Memory B cell (primary cell): Measurements from ENCODE around the gene KLK2.

ENCODE experiments used
- ATAC-seq: fragments of 150-1000 bp; cut with Tn5 transposase; 2 replicates; pipeline ENCODE4 v1.10.0; 2021; ENCODE audit warnings: low read depth, mild to moderate bottlenecking, moderate library complexity
- DNase-seq, 2 donors: peaks; one replicate each; pipeline ENCODE4 v3.0.0; 2022; ENCODE audit warnings: low spot score in 2 of 2
- H3K27ac Mint-ChIP-seq: one replicate; pipeline ENCODE4 v1.8.0; 2022; ENCODE audit warnings: mild to moderate bottlenecking, moderate library complexity, mixed read lengths
- H3K27me3 Mint-ChIP-seq: one replicate; pipeline ENCODE4 v1.8.0; 2022; ENCODE audit warnings: mixed read lengths
- H3K36me3 Mint-ChIP-seq: one replicate; pipeline ENCODE4 v1.8.0; 2022; ENCODE audit warnings: mild to moderate bottlenecking, mixed read lengths
- H3K4me1 Mint-ChIP-seq: one replicate; pipeline ENCODE4 v1.8.0; 2022; ENCODE audit warnings: mixed read lengths
- H3K4me3 Mint-ChIP-seq: one replicate; pipeline ENCODE4 v1.8.0; 2022; ENCODE audit warnings: mild to moderate bottlenecking, moderate library complexity, mixed read lengths
- H3K9me3 Mint-ChIP-seq: one replicate; pipeline ENCODE4 v1.8.0; 2022; ENCODE audit warnings: mixed read lengths

The KLK2 gene

GRCh38 chr19:50838239-50838638 is 35.0 kb upstream of the KLK2 start:
- peaks cover 17% of the 10 kb centered on the region for H3K4me1 Mint-ChIP-seq
- peak overlapping the region; percentile 84 for H3K27ac Mint-ChIP-seq
- H3K27me3 Mint-ChIP-seq = peaks cover 14% of the 10 kb centered on the region
- DNase-seq = no peak
- H3K36me3 Mint-ChIP-seq = peaks cover 3% of the 10 kb centered on the region
- H3K4me3 Mint-ChIP-seq = no peak overlapping the region
- ATAC-seq = peak; percentile 39
- peaks cover 5% of the 10 kb centered on the region for H3K9me3 Mint-ChIP-seq

GRCh38 chr19:50839712-50840655 is 33.3 kb upstream of the KLK2 start:
- H3K27me3 Mint-ChIP-seq = peaks cover 14% of the 10 kb centered on the region
- H3K4me3 Mint-ChIP-seq = no peak overlapping the region
- DNase-seq (no peak), ATAC-seq (no peak)
- peaks cover 17% of the 10 kb centered on the region for H3K4me1 Mint-ChIP-seq
- peaks cover 11% of the 10 kb centered on the region for H3K9me3 Mint-ChIP-seq
- H3K36me3 Mint-ChIP-seq = peaks cover 5% of the 10 kb centered on the region
- no peak overlapping the region for H3K27ac Mint-ChIP-seq

- ATAC-seq (no peak), DNase-seq (no peak)
- Mint-ChIP-seq H3K9me3 (peaks cover 13% of the 10 kb centered on the region), H3K27ac (no peak overlapping the region), H3K27me3 (peaks cover 7% of the 10 kb centered on the region), H3K36me3 (peaks cover 5% of the 10 kb centered on the region), H3K4me3 (no peak overlapping the region), H3K4me1 (peaks cover 5% of the 10 kb centered on the region)
Observed at GRCh38 chr19:50842130-50842529, 31.1 kb upstream of the KLK2 start.

GRCh38 chr19:50843205-50843604 is 30.0 kb upstream of the KLK2 start:
- peaks cover 2% of the 10 kb centered on the region for H3K4me1 Mint-ChIP-seq
- peaks cover 5% of the 10 kb centered on the region for H3K36me3 Mint-ChIP-seq
- DNase-seq (no peak), ATAC-seq (no peak)
- no peak overlapping the region for H3K4me3 Mint-ChIP-seq
- peaks cover 13% of the 10 kb centered on the region for H3K9me3 Mint-ChIP-seq
- peaks cover 4% of the 10 kb centered on the region for H3K27me3 Mint-ChIP-seq
- no peak overlapping the region for H3K27ac Mint-ChIP-seq

- no peak for ATAC-seq
- no peak for DNase-seq
- H3K9me3 Mint-ChIP-seq = peaks cover 13% of the 10 kb centered on the region
- peaks cover 5% of the 10 kb centered on the region for H3K36me3 Mint-ChIP-seq
- H3K4me3 Mint-ChIP-seq = no peak overlapping the region
- peaks cover 4% of the 10 kb centered on the region for H3K27me3 Mint-ChIP-seq
- H3K27ac Mint-ChIP-seq = no peak overlapping the region
- H3K4me1 Mint-ChIP-seq = no peaks in the 10 kb centered on the region
Observed at GRCh38 chr19:50843701-50844221, 29.5 kb upstream of the KLK2 start.

- ATAC-seq = no peak
- DNase-seq = no peak
- Mint-ChIP-seq H3K27me3 (peaks cover 6% of the 10 kb centered on the region), H3K4me3 (no peak overlapping the region), H3K36me3 (peaks cover 5% of the 10 kb centered on the region), H3K4me1 (no peaks in the 10 kb centered on the region), H3K9me3 (peaks cover 13% of the 10 kb centered on the region), H3K27ac (no peak overlapping the region)
Observed at GRCh38 chr19:50844296-50844935, 28.8 kb upstream of the KLK2 start.

GRCh38 chr19:50850738-50851137 is 22.5 kb upstream of the KLK2 start:
- no peaks in the 10 kb centered on the region for H3K36me3 Mint-ChIP-seq
- H3K27me3 Mint-ChIP-seq = peaks cover 27% of the 10 kb centered on the region
- no peak for ATAC-seq
- DNase-seq = no peak
- peaks cover 5% of the 10 kb centered on the region for H3K4me1 Mint-ChIP-seq
- H3K27ac Mint-ChIP-seq = no peak overlapping the region
- no peak overlapping the region for H3K4me3 Mint-ChIP-seq
- peaks cover 2% of the 10 kb centered on the region for H3K9me3 Mint-ChIP-seq

- no peak overlapping the region for H3K27ac Mint-ChIP-seq
- H3K27me3 Mint-ChIP-seq = peaks cover 33% of the 10 kb centered on the region
- no peaks in the 10 kb centered on the region for H3K36me3 Mint-ChIP-seq
- no peak for ATAC-seq
- peaks cover 5% of the 10 kb centered on the region for H3K4me1 Mint-ChIP-seq
- H3K9me3 Mint-ChIP-seq = peaks cover 2% of the 10 kb centered on the region
- no peak for DNase-seq
- H3K4me3 Mint-ChIP-seq = no peak overlapping the region
Observed at GRCh38 chr19:50851620-50852019, 21.6 kb upstream of the KLK2 start.

GRCh38 chr19:50854636-50855410 is 18.4 kb upstream of the KLK2 start, which contains the start of gene KLK3:
Gene KLK3, plus strand, starts transcription at chr19:50854915. Its CDS starts 41 bp downstream, at chr19:50854956.
- H3K27ac Mint-ChIP-seq = no peak within 1 kb of the TSS
- peaks cover 5% of the 10 kb centered on the region for H3K36me3 Mint-ChIP-seq
- no peak within 1 kb of the TSS for H3K4me3 Mint-ChIP-seq
- H3K27me3 Mint-ChIP-seq = peaks cover 38% of the 10 kb centered on the region
- H3K9me3 Mint-ChIP-seq = peaks cover 2% of the 10 kb centered on the region
- peaks cover 12% of the 10 kb centered on the region for H3K4me1 Mint-ChIP-seq
- no peak for ATAC-seq
- DNase-seq = no peak

- Mint-ChIP-seq H3K27me3 (peaks cover 39% of the 10 kb centered on the region), H3K4me1 (peaks cover 8% of the 10 kb centered on the region), H3K9me3 (peaks cover 7% of the 10 kb centered on the region), H3K4me3 (no peak overlapping the region), H3K36me3 (peaks cover 5% of the 10 kb centered on the region), H3K27ac (no peak overlapping the region)
- no peak for DNase-seq
- no peak for ATAC-seq
Observed at GRCh38 chr19:50857366-50857765, 15.9 kb upstream of the KLK2 start.

GRCh38 chr19:50858886-50859285 is 14.4 kb upstream of the KLK2 start:
- ATAC-seq (no peak), DNase-seq (no peak)
- Mint-ChIP-seq H3K36me3 (peaks cover 5% of the 10 kb centered on the region), H3K27me3 (peaks cover 38% of the 10 kb centered on the region), H3K9me3 (peaks cover 7% of the 10 kb centered on the region), H3K4me1 (peaks cover 7% of the 10 kb centered on the region), H3K4me3 (no peak overlapping the region), H3K27ac (no peak overlapping the region)

GRCh38 chr19:50859849-50860248 is 13.4 kb upstream of the KLK2 start:
- ATAC-seq (no peak), DNase-seq (no peak)
- H3K9me3 Mint-ChIP-seq = peaks cover 7% of the 10 kb centered on the region
- H3K27ac Mint-ChIP-seq = no peak overlapping the region
- peaks cover 33% of the 10 kb centered on the region for H3K27me3 Mint-ChIP-seq
- H3K36me3 Mint-ChIP-seq = peaks cover 5% of the 10 kb centered on the region
- H3K4me1 Mint-ChIP-seq = peaks cover 7% of the 10 kb centered on the region
- H3K4me3 Mint-ChIP-seq = no peak overlapping the region

GRCh38 chr19:50861010-50861409 is 12.2 kb upstream of the KLK2 start:
- Mint-ChIP-seq H3K9me3 (peaks cover 7% of the 10 kb centered on the region), H3K4me1 (peaks cover 7% of the 10 kb centered on the region), H3K36me3 (peaks cover 5% of the 10 kb centered on the region), H3K27me3 (peaks cover 27% of the 10 kb centered on the region), H3K4me3 (no peak overlapping the region), H3K27ac (no peak overlapping the region)
- ATAC-seq = no peak
- DNase-seq = no peak
